Left forelimb (tissue), 1 donor: ENCODE data around the gene ZNF688.
"Not testable (repeated sequence)": the region's sequence is repeated elsewhere in the genome, so short reads cannot be mapped to it uniquely, and the experiment has no call there.

ENCODE experiments used
- DNase-seq: peaks from one replicate; pipeline ENCODE4 v3.0.0-alpha.2; 2018; ENCODE audit warnings: low spot score

Gene ZNF688

DNA sequence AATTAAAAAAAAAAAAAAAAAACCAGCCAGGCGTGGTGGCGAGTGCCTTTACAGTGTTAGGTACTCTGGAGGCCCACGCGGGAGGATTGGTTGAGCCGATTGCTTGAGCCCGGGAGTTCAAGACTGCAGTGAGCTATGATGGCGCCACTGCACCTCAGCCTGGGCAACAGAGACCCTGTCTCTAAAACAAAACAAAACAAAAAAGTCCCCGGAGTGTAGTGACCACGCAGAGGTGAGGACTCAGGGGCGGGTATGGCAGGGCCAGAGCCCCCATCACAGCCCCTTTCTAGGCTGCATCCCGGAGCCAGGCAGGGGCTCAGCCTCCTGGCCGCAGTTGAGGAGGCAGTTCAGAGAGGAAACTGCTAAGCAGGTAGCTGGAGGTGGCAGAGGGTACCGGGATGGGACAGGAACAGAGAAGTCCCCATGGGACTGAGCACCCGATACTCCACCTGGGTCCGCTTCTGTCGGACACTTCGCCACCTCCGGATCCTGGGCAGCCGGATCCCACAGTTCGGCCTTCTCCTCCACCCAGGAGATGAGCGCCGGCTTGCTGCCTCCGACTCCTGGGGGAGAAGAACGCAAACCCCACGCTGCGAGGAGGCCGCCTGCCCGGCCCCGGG lies 37.7 kb downstream of the ZNF688 start:
- DNase-seq, result no peak

DNA sequence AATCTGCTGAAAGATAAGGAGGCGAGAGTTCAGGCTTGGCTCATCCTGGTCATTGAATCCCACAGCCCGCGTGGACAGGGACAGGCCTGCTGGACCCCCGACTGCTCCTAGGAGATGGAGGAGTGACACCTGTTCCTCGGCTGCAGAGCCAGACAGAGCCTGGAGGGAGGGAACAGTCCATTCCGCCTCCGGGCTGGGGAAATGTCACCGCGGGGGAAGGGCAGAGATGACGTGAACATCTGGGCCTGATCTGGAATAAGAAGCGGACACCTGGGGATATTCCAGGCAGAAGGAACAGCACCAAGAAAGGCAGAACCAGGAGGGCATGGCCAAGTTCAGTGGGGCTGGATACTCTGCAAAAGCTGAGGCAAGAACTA lies 38.4 kb downstream of the ZNF688 start:
- no peak for DNase-seq

DNA sequence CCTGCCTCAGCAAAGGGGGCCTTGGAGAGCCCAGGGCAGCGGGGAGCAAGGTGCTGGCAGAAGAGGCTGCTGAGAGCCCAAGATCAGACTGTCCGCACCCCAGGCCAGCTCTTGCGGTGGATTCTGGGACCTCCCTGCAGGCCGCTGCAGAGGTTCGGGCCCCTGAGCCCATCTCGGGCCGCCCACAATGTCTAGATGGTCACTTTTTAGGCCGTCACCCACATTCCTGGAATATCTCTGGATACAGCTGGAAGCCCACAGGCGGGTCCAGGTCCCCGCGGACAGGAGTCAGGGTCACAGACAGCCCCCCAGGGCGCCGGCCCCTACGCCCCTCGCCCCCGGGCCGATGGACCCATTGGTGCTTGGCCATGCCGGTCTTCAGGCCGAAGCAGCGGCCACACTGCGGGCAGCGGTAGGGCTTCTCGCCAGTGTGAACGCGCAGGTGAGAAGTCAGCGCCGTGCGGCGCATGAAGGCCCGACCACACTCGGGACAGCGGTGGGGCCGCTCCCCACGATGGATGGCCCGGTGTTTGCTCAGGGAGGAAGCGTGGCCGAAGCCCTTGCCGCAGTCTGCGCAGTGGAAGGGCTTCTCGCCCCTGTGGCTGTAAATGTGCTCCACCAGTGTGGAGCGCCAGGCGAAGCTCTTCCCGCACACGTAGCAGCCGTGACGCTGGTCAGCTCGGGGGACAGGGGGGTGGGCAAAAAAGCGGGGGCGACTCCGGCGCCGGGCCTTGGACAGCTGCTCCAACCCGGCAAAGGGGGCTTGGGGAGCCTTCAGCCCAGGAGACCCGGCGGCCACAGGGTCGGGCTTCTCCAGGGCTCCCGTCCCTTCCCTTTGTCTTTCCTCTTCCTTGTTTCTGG lies 39.0 kb downstream of the ZNF688 start:
- DNase-seq, result no peak

DNA sequence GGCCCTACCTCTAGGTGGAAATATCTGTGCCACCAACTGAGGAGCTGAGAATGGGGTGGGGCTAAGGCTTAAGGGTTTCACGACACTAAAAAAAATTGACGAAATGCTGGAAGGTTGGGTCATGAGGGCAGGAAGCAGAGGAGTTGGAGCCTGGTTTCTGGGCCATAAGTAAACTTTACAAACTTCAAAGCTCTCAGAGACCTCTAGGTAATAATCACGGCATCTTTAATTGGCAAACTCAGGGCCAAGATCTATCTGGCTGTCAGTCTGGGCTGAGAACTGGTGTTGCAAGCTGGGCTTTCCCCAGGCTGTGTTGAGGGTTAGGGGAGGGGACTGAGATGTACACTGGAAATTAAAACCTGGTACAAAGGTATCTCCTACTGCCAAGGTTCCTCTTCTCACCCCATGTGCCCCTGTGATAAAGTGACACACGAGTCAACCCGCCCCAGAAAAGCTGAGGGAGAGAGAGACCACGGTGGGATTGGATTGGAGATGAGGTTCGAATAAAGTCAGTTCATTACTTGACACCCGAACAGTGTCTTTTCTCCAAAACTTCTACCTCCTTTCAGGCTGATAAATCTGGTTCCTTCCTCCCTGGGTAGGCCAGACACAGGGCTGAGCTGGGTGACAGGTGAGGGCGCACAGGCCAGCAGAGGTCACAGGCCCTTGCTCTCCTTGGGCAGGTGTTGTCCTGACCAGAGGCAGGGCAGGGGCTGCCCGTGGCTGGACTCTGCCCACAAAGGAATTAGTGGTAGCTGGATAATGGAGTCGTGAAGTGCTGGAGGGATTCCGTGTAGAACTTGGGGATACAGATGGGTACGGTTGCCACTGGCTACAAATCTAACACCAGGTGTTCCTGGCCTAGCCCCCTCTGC lies 41.1 kb downstream of the ZNF688 start:
- no peak for DNase-seq

DNA sequence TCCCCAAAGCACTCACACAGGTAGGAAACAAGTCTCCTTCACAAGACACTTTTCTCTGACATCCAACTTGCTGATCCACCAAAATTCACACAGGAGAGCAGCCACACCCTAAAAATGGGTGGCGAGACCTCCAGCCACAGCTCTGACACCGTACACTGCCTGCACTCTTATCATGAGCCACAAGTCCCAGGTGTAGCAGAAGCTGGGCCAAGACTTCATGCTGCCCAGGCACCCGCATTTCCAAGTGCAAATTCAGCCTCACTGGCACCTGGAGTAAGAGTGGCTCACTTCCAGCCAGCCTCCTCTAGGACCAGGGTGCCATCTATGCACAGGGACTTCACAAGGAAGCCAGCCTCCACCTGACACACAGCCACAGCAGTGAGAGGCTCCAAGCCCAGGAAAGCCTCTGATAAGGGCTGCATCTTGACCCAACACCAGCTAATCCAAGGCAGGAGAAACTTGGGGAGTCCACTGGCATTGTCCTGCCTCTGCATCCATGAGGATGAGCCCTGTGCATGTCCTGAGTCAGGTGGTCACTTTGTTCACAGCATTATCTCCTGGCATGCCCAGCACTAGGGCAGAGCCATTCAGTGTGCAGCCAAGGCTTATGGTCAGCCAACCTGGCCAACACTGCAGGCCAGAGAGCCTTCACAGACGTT lies 42.6 kb downstream of the ZNF688 start:
- no peak for DNase-seq

DNA sequence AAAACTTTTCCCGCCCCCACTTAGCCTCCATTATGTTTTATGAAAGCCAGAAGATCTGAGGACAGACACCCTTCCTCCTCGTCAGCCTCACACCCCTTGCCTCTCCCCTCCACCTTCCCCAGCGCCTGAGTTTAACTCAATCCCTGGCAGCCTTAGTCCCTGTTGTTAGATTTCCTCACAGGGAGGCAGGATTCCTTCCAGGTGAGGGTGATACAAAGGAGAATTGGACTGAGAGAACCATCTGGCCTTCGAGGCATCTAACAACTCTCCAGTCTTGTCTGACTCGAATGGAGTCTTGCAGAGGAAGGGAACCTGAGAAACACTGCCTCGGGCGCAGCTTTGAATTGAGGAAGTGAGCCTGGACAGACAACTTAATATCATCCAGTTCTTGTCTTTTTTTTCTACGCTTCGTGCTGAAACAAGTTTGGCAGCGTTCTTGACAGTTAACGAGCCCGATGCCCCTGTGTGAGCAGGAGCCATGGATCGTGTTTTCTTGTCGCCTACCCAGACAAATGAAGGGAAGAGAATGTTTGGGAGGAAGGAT lies 43.8 kb downstream of the ZNF688 start:
- DNase-seq, result no peak

DNA sequence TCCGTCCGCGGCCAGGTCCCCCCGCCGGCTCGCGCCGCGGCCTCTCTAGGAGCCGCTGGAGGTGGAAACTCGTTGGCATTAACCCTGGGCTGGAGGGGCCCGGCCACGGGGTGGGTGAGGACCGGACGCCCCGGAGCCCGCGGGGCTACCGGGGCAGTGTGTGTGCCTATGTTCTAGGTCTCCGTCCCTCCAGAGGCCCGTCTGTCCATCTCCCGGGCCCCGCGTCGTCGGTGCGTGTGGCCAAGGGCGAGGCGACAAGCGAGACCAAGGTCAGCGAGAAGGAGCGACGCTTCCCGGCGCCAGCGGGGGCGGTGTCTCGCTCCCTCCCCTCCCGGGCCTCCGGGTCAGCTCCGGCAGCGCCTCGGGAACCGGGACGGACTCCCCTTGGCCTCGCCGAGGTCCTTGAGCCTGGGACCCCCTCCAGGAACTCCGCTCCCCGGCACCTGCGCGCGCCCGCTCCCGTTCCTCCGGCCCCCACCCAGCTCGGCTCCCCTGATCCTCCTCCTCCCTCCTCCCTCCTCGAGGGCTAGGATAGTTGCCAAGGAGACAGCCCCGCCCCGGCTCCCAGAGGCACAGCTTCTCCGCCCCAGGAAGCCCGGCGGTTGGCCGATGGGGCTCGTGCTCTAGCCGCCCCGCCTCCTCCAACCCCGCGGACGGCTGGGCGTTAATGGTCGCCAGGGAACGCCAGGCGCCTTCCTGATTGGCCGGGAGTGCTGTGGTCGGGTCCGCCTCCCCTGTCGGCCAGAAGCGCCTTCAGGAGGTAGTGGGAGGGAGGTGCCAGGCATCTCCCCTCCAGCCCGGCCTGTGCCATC lies 44.5 kb downstream of the ZNF688 start:
- DNase-seq, result peak; percentile 99

GRCh38 chr16:30526137-30526822 lies 45.2 kb downstream of the ZNF688 start, which contains the start of gene ZNF768:
TSS of gene ZNF768 (minus strand) at chr16:30526566. CDS start at chr16:30526413, 153 bp downstream.
- DNase-seq, result no peak

- no peak for DNase-seq
These were observed 45.7 kb downstream of the ZNF688 start for GRCh38 chr16:30525844-30526136.

DNA sequence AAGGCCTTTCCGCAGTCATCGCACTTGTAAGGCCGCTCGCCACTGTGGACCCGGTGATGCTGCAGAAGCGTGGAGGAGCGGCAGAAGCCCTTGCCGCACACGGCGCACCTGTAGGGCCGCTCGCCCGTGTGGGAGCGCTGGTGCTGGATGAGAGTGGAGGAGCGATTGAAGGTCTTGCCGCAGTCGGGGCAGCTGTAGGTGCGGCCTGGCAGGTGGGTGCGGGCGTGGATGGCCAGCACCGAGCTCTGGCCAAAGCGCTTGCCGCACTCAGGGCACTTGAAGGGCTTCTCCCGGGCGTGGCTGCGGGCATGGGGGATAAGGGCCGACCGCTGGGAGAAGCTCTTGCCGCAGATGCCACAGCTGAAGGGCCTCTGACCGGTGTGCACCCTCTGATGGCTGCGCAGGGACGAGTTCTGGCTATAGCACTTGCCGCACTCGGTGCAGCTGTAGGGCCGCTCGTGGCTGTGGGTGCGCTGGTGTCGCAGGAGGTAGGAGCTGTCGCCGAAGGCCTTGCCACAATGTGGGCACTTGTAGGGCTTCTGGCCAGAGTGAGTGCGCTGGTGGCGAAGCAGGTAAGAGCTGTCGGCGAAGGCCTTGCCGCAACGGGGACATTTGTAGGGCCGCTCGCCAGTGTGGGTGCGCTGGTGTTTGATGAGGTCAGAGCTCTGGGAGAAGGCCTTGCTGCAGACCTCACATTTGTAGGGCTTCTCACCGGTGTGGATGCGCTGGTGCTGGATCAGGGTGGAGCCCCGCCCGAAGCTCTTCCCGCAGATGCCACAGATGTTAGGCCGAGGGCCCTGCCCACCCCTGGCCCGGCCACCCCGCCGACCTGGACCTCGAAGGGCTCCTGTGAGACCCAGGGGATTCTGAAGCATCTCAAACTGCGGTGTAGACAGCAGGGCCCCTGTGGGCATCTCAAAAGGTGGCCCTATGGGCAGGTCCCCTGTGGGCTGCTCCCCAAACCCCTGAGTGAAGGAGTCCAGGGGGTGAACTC lies 46.6 kb downstream of the ZNF688 start:
- no peak for DNase-seq

DNA sequence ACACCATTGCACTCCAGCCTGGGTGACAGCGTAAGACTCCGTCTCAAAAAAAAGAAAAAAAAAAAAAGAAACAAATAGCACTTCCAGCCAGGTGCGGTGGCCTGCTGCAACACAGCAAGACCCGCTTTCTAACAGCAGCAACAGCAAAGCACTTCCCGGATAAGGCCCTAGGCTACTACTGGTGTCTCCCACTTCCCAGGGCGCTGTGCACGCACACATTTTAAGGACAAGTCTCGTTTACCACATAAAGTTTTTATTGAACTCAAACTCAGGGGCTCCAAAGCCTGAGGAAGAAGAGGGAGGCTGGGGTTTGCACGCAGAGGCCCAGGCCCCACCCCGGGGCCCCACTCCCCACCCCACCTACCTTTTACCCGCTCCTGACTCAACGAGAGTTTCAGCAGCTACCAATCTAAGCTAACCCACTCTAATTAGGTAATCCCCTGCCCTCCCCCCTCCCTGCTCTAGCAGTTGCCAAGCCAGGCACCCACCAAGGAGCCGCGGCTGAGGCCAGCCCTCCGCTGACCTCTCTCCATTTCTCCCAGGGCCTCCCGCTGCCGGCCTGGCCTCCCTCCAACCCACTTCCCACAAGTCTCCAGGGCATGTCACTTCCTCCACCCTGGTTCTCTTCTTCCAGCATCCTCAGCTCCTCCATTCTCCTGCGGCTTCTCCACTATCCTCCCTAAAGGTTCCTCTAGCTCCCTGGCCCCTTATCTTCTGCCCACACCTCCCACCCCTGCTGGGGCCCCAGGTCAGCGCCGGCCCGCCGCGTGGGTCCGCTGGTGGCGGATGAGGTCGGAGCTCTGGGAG lies 47.5 kb downstream of the ZNF688 start:
- no peak for DNase-seq

- DNase-seq, result not testable (repeated sequence)
These were observed 48.6 kb downstream of the ZNF688 start for GRCh38 chr16:30522702-30523463.

- no peak for DNase-seq
These were observed 49.5 kb downstream of the ZNF688 start for GRCh38 chr16:30521873-30522641.

- no peak for DNase-seq
These were observed 50.0 kb downstream of the ZNF688 start for GRCh38 chr16:30521476-30521872.
